ENCODE results near the gene IRF2BP1. TPM values are rescaled to one million over a fixed set of nuclear protein-coding genes. Genes with fewer than 3 reads are reported as not detected.
"Not testable (repeated sequence)": the region's sequence is repeated elsewhere in the genome, so short reads cannot be mapped to it uniquely, and the experiment has no call there.

The IRF2BP1 gene
- total and polyA plus RNA-seq, 2 donors from 2014 or later: 18.2 to 23.2 TPM

DNA sequence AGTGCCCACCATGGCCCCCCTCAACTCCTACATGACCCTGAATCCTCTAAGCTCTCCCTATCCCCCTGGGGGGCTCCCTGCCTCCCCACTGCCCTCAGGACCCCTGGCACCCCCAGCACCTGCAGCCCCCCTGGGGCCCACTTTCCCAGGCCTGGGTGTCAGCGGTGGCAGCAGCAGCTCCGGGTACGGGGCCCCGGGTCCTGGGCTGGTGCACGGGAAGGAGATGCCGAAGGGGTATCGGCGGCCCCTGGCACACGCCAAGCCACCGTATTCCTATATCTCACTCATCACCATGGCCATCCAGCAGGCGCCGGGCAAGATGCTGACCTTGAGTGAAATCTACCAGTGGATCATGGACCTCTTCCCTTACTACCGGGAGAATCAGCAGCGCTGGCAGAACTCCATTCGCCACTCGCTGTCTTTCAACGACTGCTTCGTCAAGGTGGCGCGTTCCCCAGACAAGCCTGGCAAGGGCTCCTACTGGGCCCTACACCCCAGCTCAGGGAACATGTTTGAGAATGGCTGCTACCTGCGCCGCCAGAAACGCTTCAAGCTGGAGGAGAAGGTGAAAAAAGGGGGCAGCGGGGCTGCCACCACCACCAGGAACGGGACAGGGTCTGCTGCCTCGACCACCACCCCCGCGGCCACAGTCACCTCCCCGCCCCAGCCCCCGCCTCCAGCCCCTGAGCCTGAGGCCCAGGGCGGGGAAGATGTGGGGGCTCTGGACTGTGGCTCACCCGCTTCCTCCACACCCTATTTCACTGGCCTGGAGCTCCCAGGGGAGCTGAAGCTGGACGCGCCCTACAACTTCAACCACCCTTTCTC is 13.6 kb downstream of the IRF2BP1 start:
- intact Hi-C loops (cut with DNase I): no loop called here
- TF ChIP-seq, protein P1, sequence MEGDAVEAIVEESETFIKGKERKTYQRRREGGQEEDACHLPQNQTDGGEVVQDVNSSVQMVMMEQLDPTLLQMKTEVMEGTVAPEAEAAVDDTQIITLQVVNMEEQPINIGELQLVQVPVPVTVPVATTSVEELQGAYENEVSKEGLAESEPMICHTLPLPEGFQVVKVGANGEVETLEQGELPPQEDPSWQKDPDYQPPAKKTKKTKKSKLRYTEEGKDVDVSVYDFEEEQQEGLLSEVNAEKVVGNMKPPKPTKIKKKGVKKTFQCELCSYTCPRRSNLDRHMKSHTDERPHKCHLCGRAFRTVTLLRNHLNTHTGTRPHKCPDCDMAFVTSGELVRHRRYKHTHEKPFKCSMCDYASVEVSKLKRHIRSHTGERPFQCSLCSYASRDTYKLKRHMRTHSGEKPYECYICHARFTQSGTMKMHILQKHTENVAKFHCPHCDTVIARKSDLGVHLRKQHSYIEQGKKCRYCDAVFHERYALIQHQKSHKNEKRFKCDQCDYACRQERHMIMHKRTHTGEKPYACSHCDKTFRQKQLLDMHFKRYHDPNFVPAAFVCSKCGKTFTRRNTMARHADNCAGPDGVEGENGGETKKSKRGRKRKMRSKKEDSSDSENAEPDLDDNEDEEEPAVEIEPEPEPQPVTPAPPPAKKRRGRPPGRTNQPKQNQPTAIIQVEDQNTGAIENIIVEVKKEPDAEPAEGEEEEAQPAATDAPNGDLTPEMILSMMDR (IDR thresholded peaks at IDR 0.05; ENCODE audit: borderline replicate concordance, extremely low read depth, insufficient read depth): no peak
- H3K4me1 ChIP-seq (ENCODE audit: control insufficient read depth in 2 of 3, insufficient read depth in 2 of 3, low read depth in 1 of 3, low read length in 3 of 3): peaks cover 0 to 3% (median 0%) of the 10 kb centered on the region in 3 donors

DNA sequence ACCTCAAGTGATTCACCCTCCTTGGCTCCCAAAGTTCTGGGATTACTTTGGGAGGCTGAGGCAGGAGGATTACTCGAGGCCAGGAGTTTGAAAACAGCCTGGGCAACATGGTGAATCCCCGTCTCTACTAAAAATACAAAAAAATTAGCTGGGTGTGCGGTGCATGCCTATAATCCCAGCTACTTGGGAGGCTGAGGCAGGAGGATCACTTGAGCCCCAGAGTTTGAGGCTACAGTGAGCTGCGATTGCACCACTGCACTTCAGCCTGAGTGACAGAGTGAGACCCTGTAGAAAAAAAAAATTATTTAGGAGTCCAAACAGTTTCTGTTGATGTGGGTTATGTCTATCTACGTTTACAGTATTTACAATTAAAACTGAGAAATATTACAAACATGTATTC is 15.1 kb downstream of the IRF2BP1 start:
- Histone ChIP-seq H3K4me1 (ENCODE audit: control insufficient read depth in 2 of 3, insufficient read depth in 2 of 3, low read depth in 1 of 3, low read length in 3 of 3) (no peaks in the 10 kb centered on the region), H3K4me3 (ENCODE audit: low read length in 3 of 3) (no peak overlapping the region), H3K36me3 (ENCODE audit: control insufficient read depth in 2 of 3, insufficient read depth in 3 of 3, low read length in 3 of 3) (no peaks in the 10 kb centered on the region), H3K27ac (ENCODE audit: low read depth in 2 of 2, low read length in 2 of 2) (no peak overlapping the region), H3K27me3 (ENCODE audit: control insufficient read depth, insufficient read depth, low read length) (peaks cover 3% of the 10 kb centered on the region), H3K9ac (ENCODE audit: low read length in 3 of 3) (no peak overlapping the region), H3K9me3 (ENCODE audit: control insufficient read depth in 2 of 3, insufficient read depth in 1 of 3, low read length in 3 of 3) (no peaks in the 10 kb centered on the region)
- DNase-seq (no peak), FAIRE-seq (no peak)
- TF ChIP-seq, protein P1 (IDR thresholded peaks at IDR 0.05; ENCODE audit: borderline replicate concordance, extremely low read depth, insufficient read depth): no peak
- intact Hi-C loops (cut with DNase I): no loop called here

More for the DNA sequence above, 13.6 kb downstream of the IRF2BP1 start:
- H3K27me3 ChIP-seq (ENCODE audit: control insufficient read depth, insufficient read depth, low read length): no peaks in the 10 kb centered on the region
- DNase-seq (peak in 1 of 5 donors; percentile 30), FAIRE-seq (no peak)
- no peaks in the 10 kb centered on the region for H3K36me3 ChIP-seq (ENCODE audit: control insufficient read depth in 2 of 3, insufficient read depth in 3 of 3, low read length in 3 of 3)
- H3K9me3 ChIP-seq (ENCODE audit: control insufficient read depth in 2 of 3, insufficient read depth in 1 of 3, low read length in 3 of 3): no peaks in the 10 kb centered on the region
- H3K4me3 ChIP-seq (ENCODE audit: low read length in 3 of 3): no peak overlapping the region
- H3K9ac ChIP-seq (ENCODE audit: low read length in 3 of 3): no peak overlapping the region
- H3K27ac ChIP-seq (ENCODE audit: low read depth in 2 of 2, low read length in 2 of 2): no peak overlapping the region

DNA sequence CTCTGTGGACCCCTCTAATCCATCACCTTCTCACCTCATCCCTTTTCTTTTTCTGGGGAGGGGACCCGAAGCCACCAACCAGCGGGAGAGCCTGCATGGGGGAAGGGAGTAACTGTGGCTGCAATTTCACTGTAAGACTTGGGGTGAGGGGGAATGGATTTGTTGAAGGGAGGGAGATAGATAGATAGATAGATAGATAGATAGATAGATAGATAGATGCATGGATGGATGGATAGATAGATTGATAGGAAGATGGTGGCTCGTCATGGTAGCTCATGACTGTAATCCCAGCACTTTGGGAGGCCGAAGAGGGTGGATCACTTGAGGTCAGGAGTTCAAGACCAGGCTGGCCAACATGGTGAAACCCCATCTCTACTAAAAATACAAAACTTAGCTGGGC is 18.7 kb downstream of the IRF2BP1 start:
- H3K4me1 ChIP-seq (ENCODE audit: control insufficient read depth in 2 of 3, insufficient read depth in 2 of 3, low read depth in 1 of 3, low read length in 3 of 3); H3K27ac ChIP-seq (ENCODE audit: low read depth in 2 of 2, low read length in 2 of 2); H3K9ac ChIP-seq (ENCODE audit: low read length in 3 of 3); H3K4me3 ChIP-seq (ENCODE audit: low read length in 3 of 3); H3K36me3 ChIP-seq (ENCODE audit: control insufficient read depth in 2 of 3, insufficient read depth in 3 of 3, low read length in 3 of 3); FAIRE-seq; H3K9me3 ChIP-seq (ENCODE audit: control insufficient read depth in 2 of 3, insufficient read depth in 1 of 3, low read length in 3 of 3); intact Hi-C loops (cut with DNase I); DNase-seq: not testable (repeated sequence)
- H3K27me3 ChIP-seq (ENCODE audit: control insufficient read depth, insufficient read depth, low read length): peaks cover 16% of the 10 kb centered on the region

DNA sequence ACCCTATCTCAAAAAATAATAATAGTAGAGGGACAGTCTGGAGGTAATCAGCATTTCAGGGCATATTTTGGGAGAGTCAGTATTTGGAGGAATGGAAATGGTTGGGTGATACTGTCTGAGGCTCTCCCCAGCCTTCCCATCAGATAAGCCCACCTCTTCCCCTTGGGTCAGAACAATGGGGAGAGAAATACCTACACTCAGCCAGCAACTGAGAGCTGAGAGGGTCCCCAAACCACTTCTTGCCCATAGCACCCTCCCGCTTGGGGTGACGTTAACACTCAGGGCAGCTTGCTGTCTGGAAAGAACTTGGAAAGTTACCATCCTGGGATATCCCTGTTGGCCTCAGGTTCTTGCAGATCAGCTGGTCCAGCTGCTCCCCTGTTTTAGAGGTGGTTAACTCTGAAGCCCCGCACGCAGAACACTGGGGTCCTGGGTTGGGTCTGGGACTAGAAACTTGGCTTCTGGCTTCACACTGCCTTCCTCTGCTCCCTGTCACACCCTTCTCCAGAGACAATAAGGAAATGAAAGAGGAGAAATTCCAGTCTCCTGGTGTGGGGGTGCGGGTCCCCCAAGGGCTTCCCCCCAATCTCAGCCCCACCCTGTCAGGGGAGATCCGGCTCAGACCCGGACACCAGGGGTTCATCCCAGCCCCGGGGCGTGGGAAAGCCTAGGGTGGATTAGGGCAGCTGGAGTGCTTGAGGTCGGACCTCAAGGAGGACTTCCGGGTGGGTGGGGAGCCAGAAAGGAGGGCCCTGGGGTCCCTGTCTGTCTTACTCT is 19.4 kb downstream of the IRF2BP1 start:
- DNase-seq (no peak), FAIRE-seq (no peak)
- Histone ChIP-seq H3K27ac (ENCODE audit: low read depth in 2 of 2, low read length in 2 of 2) (no peak overlapping the region), H3K4me3 (ENCODE audit: low read length in 3 of 3) (no peak overlapping the region), H3K9me3 (ENCODE audit: control insufficient read depth in 2 of 3, insufficient read depth in 1 of 3, low read length in 3 of 3) (no peaks in the 10 kb centered on the region), H3K4me1 (ENCODE audit: control insufficient read depth in 2 of 3, insufficient read depth in 2 of 3, low read depth in 1 of 3, low read length in 3 of 3) (peaks cover 0 to 10% (median 0%) of the 10 kb centered on the region in 3 donors), H3K9ac (ENCODE audit: low read length in 3 of 3) (no peak overlapping the region), H3K27me3 (ENCODE audit: control insufficient read depth, insufficient read depth, low read length) (peaks cover 16% of the 10 kb centered on the region), H3K36me3 (ENCODE audit: control insufficient read depth in 2 of 3, insufficient read depth in 3 of 3, low read length in 3 of 3) (no peaks in the 10 kb centered on the region)
- TF ChIP-seq, protein P1 (IDR thresholded peaks at IDR 0.05; ENCODE audit: borderline replicate concordance, extremely low read depth, insufficient read depth): no peak
- intact Hi-C loops (cut with DNase I): no loop called here

All from kidney (tissue), 14 donors.